Measurements from ENCODE around the gene TMEM129.

GRCh38 chr4:1756079-1756478, 35.0 kb upstream of the TMEM129 start:
- TF ChIP-seq CTCF (IDR thresholded peaks at IDR 0.05) (no peak), EZH2 (IDR thresholded peaks at IDR 0.05) (no peak), EZH2phosphoT487 (IDR thresholded peaks at IDR 0.05) (no peak)

Measured in neural progenitor cell (in vitro differentiated cells).